Endothelial cell of umbilical vein (primary cell): Measurements from ENCODE around the gene CLDN19. TPM values are rescaled to one million over a fixed set of nuclear protein-coding genes. Genes with fewer than 3 reads are reported as not detected.

Experiments
- BruUV-seq: library from RNA; stranded (reverse); fragments of 400-500 nt; replicated peaks from 2 replicates; lab custom pipeline; 2021; lab: Mats Ljungman, UMichigan
- CTCF ChIA-PET: fragments of 300-600, 350-600 bp; sonication (Branson Sonifier 250); formaldehyde crosslinking; loops from one replicate; lab custom pipeline; 2021; ENCODE audit warnings: antibody characterized with exemption, inconsistent platforms; lab: Charles Lee
- POLR2A ChIA-PET: fragments of 300-600, 350-600 bp; sonication (Branson Sonifier 250); formaldehyde crosslinking; loops from one replicate; lab custom pipeline; 2021; ENCODE audit warnings: antibody characterized with exemption, inconsistent platforms; lab: Charles Lee
- DNase-seq: peaks from one replicate; pipeline ENCODE4 v3.0.0-alpha.2; 2011; ENCODE audit warnings: low read depth, low spot score
- FAIRE-seq: peaks from 2 replicates; lab custom pipeline; 2011; peaks lifted over from hg19 to GRCh38; lab: Jason Lieb, UNC
- H2AFZ ChIP-seq: 2 replicates; pipeline ENCODE4 v1.6.0; 2012; ENCODE audit warnings: low read depth, low read length, control low read depth, inconsistent platforms
- H3K27ac ChIP-seq: 2 replicates; pipeline ENCODE4 v1.5.1; 2011; ENCODE audit warnings: low read depth, mild to moderate bottlenecking, control low read depth, low read length, moderate library complexity; ENCODE audit not compliant: insufficient read depth
- H3K27me3 ChIP-seq, 2 experiments: 2 replicates each; pipeline versions ENCODE4 v1.6.0 to v1.6.1; 2011; ENCODE audit warnings: low read length in 2 of 2, mixed read lengths in 1 of 2; ENCODE audit not compliant: control insufficient read depth in 2 of 2, insufficient read depth in 2 of 2
- H3K36me3 ChIP-seq, 2 experiments: 2 replicates in 1 of 2; 3 replicates in 1 of 2; pipeline ENCODE4 v1.5.1; 2011; ENCODE audit warnings: low read length in 2 of 2, mild to moderate bottlenecking in 1 of 2, moderate library complexity in 1 of 2; ENCODE audit not compliant: control insufficient read depth in 2 of 2, insufficient read depth in 2 of 2; ENCODE audit errors: extremely low read depth in 1 of 2
- H3K4me1 ChIP-seq: 3 replicates; pipeline ENCODE4 v1.5.1; 2011; ENCODE audit warnings: mild to moderate bottlenecking, low read length; ENCODE audit not compliant: control insufficient read depth, insufficient read depth; ENCODE audit errors: extremely low read depth
- H3K4me2 ChIP-seq: 2 replicates; pipeline ENCODE4 v1.6.1; 2011; ENCODE audit warnings: low read length, control low read depth, mixed read lengths; ENCODE audit not compliant: insufficient read depth
- H3K4me3 ChIP-seq, 3 experiments: fragments of 200-600 bp in 1 of 3; sonication (generic), shearing (Covaris generic) in 1 of 3; replicated peaks in 1 of 3; 2 replicates each; pipeline ENCODE4 v1.5.1; 2011 to 2016; ENCODE audit warnings: control low read depth in 3 of 3, low read length in 3 of 3, mild to moderate bottlenecking in 2 of 3, inconsistent platforms in 1 of 3, low read depth in 1 of 3, moderate library complexity in 1 of 3; ENCODE audit not compliant: insufficient read depth in 1 of 3
- H3K79me2 ChIP-seq: 2 replicates; pipeline ENCODE4 v1.6.0; 2012; ENCODE audit warnings: low read length, inconsistent platforms; ENCODE audit not compliant: control insufficient read depth, insufficient read depth
- H3K9ac ChIP-seq: replicated peaks from 2 replicates; pipeline ENCODE3; 2011; ENCODE audit warnings: low read length, control low read depth; ENCODE audit not compliant: insufficient read depth; ENCODE audit errors: extremely low read depth
- H3K9me1 ChIP-seq: replicated peaks from 3 replicates; pipeline ENCODE4 v1.6.0; 2011; ENCODE audit warnings: mild to moderate bottlenecking, low read length; ENCODE audit not compliant: control insufficient read depth, insufficient read depth; ENCODE audit errors: extremely low read depth
- H3K9me3 ChIP-seq: replicated peaks from 2 replicates; pipeline ENCODE4 v1.5.1; 2012; ENCODE audit warnings: low read length, inconsistent platforms; ENCODE audit not compliant: control insufficient read depth, insufficient read depth
- H4K20me1 ChIP-seq: replicated peaks from 2 replicates; pipeline ENCODE3; 2011; ENCODE audit warnings: mild to moderate bottlenecking, low read length; ENCODE audit not compliant: control insufficient read depth, insufficient read depth; ENCODE audit errors: extremely low read depth
- CTCF ChIP-seq, 2 donors: IDR thresholded peaks; 1 replicate in 1 of 2; 2 replicates in 1 of 2; pipeline ENCODE4 v1.5.1; 2011; ENCODE audit warnings: low read length in 2 of 2, mild to moderate bottlenecking in 2 of 2, moderate library complexity in 2 of 2, control low read depth in 1 of 2, inconsistent platforms in 1 of 2, low read depth in 1 of 2; ENCODE audit not compliant: insufficient read depth in 1 of 2; ENCODE audit errors: extremely low read depth in 1 of 2
- EZH2 ChIP-seq: IDR thresholded peaks from 2 replicates; pipeline ENCODE4 v1.6.1; 2012; ENCODE audit warnings: borderline replicate concordance, low read depth, mild to moderate bottlenecking, moderate library complexity, low read length, inconsistent platforms; ENCODE audit not compliant: severe bottlenecking
- FOS ChIP-seq: IDR thresholded peaks from 2 replicates; pipeline ENCODE4 v1.6.1; 2011; ENCODE audit warnings: mild to moderate bottlenecking, low read length, moderate library complexity, borderline replicate concordance; ENCODE audit not compliant: insufficient read depth
- GATA2 ChIP-seq: IDR thresholded peaks from 2 replicates; pipeline ENCODE4 v1.7.0; 2011; ENCODE audit warnings: low read depth, mild to moderate bottlenecking, moderate library complexity, mixed read lengths, low read length; ENCODE audit not compliant: insufficient read length, insufficient read depth
- JUN ChIP-seq: IDR thresholded peaks from 2 replicates; pipeline ENCODE4 v1.6.1; 2011; ENCODE audit warnings: borderline replicate concordance, low read depth; ENCODE audit not compliant: insufficient read length, insufficient read depth
- MYC ChIP-seq: IDR thresholded peaks from one replicate; pipeline ENCODE4 v1.6.1; 2011; ENCODE audit warnings: mild to moderate bottlenecking, low read depth, low read length
- POLR2A ChIP-seq: IDR thresholded peaks from 2 replicates; pipeline ENCODE4 v1.6.1; 2012; ENCODE audit warnings: low read depth, mild to moderate bottlenecking, control low read depth, low read length
- POLR2AphosphoS5 ChIP-seq: IDR thresholded peaks from 2 replicates; pipeline ENCODE4 v1.6.1; 2012; ENCODE audit warnings: low read depth, mild to moderate bottlenecking, control low read depth, low read length, moderate library complexity; ENCODE audit not compliant: insufficient read depth
- dilution Hi-C: fragments of 300-500 bp; cut with MboI; formaldehyde crosslinking; loops from one replicate; pipeline ENCODE4 v1.15.0; 2019; ENCODE audit warnings: low sequenced_read_pairs; ENCODE audit not compliant: extremely low pct_ligation_motif_present
- intact Hi-C: fragments of 100-400 bp; cut with micrococcal nuclease; formaldehyde crosslinking; loops from one replicate; pipeline ENCODE4 v1.10.0; 2022
- polyA plus RNA-seq, 4 experiments: library from polyadenylated mRNA; depleted of rRNA in 3 of 4; stranded (reverse) in 3 of 4; unstranded in 1 of 4; fragments of >200 nt; gene quantifications; 2 replicates each; pipeline versions ENCODE4 v1.2.1 to v1.2.3, GENCODE V29; 2011 to 2012; ENCODE audit warnings: missing spikeins in 1 of 4
- total RNA-seq: library from RNA; stranded (reverse); gene quantifications from 2 replicates; pipeline ENCODE4 v1.2.3, GENCODE V29; 2021
- TF ChIP-seq, protein P1 (sequence below): IDR thresholded peaks from 2 replicates; pipeline ENCODE4 v1.6.1; 2011; ENCODE audit not compliant: insufficient read depth, insufficient read length

The CLDN19 gene
- total and polyA plus RNA-seq, 2 donors (not counting 3 experiments of a cell fraction or from before 2014, with no cell fraction given): not detected

DNA sequence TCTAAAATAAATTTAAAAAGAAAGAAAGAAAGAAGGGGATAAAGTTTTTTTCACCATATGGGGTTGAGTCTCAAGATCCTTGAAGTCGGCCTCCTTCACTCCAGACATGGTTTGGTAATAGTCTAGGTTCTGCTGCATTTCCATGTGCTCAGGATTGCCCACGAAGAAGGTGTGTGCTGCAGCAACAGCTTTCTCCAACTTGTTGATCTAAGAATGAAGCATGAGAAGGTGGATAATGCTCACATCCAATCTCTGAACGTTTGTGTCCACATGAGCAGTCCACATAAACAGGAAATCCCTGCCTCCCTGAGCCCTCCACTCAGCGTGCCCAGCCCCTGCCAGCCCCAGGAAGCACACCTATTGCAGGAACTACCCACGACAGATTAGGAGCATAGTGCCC, 22.2 kb upstream of the CLDN19 start:
- H3K9ac ChIP-seq: no peak overlapping the region
- H4K20me1 ChIP-seq: no peaks in the 10 kb centered on the region
- H2AFZ ChIP-seq: no peak overlapping the region
- DNase-seq (no peak), FAIRE-seq (no peak)
- H3K79me2 ChIP-seq: peaks cover 43% of the 10 kb centered on the region
- H3K9me1 ChIP-seq: no peaks in the 10 kb centered on the region
- H3K27me3 ChIP-seq: no peaks in the 10 kb centered on the region
- H3K36me3 ChIP-seq: peaks cover 0 to 22% of the 10 kb centered on the region in 2 experiments
- TF ChIP-seq POLR2AphosphoS5: no peak
- no peak for TF ChIP-seq FOS
- TF ChIP-seq GATA2: no peak
- TF ChIP-seq EZH2: no peak
- no peak overlapping the region for H3K4me2 ChIP-seq
- dilution Hi-C loops (no loop called here), intact Hi-C loops (no loop called here)
- H3K4me1 ChIP-seq: peaks cover 13% of the 10 kb centered on the region
- ChIA-PET POLR2A (no interaction called here), CTCF (no interaction called here)
- no peaks in the 10 kb centered on the region for H3K9me3 ChIP-seq
- H3K27ac ChIP-seq: no peak overlapping the region
- no peak overlapping the region for H3K4me3 ChIP-seq
- BruUV-seq: no TSS peak

- DNase-seq (no peak), FAIRE-seq (no peak)
- H3K27ac ChIP-seq: no peak overlapping the region
- BruUV-seq: no TSS peak
- H3K9me3 ChIP-seq: no peaks in the 10 kb centered on the region
- no peak overlapping the region for H2AFZ ChIP-seq
- H3K9ac ChIP-seq: no peak overlapping the region
- intact Hi-C loops: no loop called here
- ChIA-PET POLR2A (no interaction called here), CTCF (interaction anchor here (1.3 kb wide), 1 partner anchor 132 kb away, joined by 4 read pairs; no protein-coding TSS in a partner anchor)
- peaks cover 13% of the 10 kb centered on the region for H3K4me1 ChIP-seq
- dilution Hi-C loops: no loop called here
- no peak for TF ChIP-seq GATA2
- TF ChIP-seq, protein P1, sequence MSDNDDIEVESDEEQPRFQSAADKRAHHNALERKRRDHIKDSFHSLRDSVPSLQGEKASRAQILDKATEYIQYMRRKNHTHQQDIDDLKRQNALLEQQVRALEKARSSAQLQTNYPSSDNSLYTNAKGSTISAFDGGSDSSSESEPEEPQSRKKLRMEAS: no peak
- no peak for TF ChIP-seq JUN
- TF ChIP-seq MYC: no peak
- TF ChIP-seq FOS: no peak
- TF ChIP-seq CTCF (IDR thresholded peaks at IDR 0.05; ENCODE audit: extremely low read depth in 1 of 2, insufficient read depth in 1 of 2, low read depth in 1 of 2, low read length in 2 of 2): no peak
- no peak for TF ChIP-seq POLR2A
- no peak for TF ChIP-seq POLR2AphosphoS5
- no peaks in the 10 kb centered on the region for H3K27me3 ChIP-seq
- H3K9me1 ChIP-seq: no peaks in the 10 kb centered on the region
- H3K36me3 ChIP-seq: peaks cover 0 to 27% of the 10 kb centered on the region in 2 experiments
- no peak overlapping the region for H3K4me2 ChIP-seq
- H3K4me3 ChIP-seq: no peak overlapping the region
- H3K79me2 ChIP-seq: peaks cover 41% of the 10 kb centered on the region
- H4K20me1 ChIP-seq: no peaks in the 10 kb centered on the region
These were observed 21.5 kb upstream of the CLDN19 start for GRCh38 chr1:42761567-42761966.
